Adrenal gland (tissue), 5 donors: ENCODE results near the gene EIF4E2.

ENCODE experiments used
- POLR2A ChIP-seq, 2 donors: fragments of 450-650 bp; IDR thresholded peaks; one replicate each; pipeline ENCODE4 v1.6.1; 2017; ENCODE audit warnings: antibody characterized with exemption in 2 of 2, mild to moderate bottlenecking in 2 of 2, moderate library complexity in 1 of 2
- TF ChIP-seq, protein P1 (sequence below), 6 experiments: fragments of 450-650 bp in 4 of 6; fragments of 200-600 bp in 2 of 6; sonication (generic) in 1 of 6; IDR thresholded peaks; 1 replicate in 5 of 6; 2 replicates in 1 of 6; pipeline versions ENCODE4 v1.5.1 to v1.8.0; 2016 to 2021; ENCODE audit warnings: antibody characterized with exemption in 6 of 6, mild to moderate bottlenecking in 2 of 6, moderate library complexity in 1 of 6
- donor health status: DM: no; HTN: no; CAD: no.

DNA sequence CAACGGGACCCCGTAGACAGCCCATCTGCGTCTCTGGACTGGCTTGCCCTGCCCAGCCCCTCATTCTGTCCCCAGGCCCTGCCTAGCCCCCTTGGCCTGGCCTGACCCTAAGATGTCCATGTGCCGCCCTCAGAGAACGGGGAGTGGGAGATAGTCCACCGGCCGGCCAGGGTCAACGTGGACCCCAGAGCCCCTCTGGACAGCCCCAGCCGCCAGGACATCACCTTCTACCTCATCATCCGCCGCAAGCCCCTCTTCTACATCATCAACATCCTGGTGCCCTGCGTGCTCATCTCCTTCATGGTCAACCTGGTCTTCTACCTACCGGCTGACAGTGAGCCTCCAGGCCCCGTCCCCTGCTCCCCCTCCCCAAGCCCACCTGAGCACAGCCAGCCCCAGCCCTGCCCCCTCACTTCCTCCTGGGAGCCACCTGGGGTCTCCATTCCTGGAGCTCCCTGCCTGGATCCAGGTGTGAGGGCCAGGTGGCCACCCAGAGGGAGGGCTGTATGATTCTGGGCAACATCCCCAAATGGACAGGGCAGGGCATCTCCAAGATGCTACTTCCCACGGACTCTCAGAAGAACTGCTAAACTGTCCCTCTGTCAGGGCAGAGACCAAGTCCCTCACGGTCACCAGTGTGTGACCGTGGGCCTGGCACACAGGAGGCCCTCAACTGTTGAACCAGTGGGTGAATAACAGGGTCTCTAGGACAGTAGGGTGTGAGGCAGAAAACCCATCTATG lies 20.5 kb upstream of the EIF4E2 start:
- TF ChIP-seq, protein P1, sequence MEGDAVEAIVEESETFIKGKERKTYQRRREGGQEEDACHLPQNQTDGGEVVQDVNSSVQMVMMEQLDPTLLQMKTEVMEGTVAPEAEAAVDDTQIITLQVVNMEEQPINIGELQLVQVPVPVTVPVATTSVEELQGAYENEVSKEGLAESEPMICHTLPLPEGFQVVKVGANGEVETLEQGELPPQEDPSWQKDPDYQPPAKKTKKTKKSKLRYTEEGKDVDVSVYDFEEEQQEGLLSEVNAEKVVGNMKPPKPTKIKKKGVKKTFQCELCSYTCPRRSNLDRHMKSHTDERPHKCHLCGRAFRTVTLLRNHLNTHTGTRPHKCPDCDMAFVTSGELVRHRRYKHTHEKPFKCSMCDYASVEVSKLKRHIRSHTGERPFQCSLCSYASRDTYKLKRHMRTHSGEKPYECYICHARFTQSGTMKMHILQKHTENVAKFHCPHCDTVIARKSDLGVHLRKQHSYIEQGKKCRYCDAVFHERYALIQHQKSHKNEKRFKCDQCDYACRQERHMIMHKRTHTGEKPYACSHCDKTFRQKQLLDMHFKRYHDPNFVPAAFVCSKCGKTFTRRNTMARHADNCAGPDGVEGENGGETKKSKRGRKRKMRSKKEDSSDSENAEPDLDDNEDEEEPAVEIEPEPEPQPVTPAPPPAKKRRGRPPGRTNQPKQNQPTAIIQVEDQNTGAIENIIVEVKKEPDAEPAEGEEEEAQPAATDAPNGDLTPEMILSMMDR (IDR thresholded peaks at IDR 0.05), result no peak
- no peak for TF ChIP-seq POLR2A (IDR thresholded peaks at IDR 0.05)
